H9 (cell line): ENCODE measurements around the gene NCF2. TPM values are rescaled to one million over a fixed set of nuclear protein-coding genes. Genes with fewer than 3 reads are reported as not detected.

Experiments
- DNase-seq: peaks from one replicate; pipeline ENCODE4 v3.0.0-alpha.2; 2017
- H2AFZ ChIP-seq: one replicate; pipeline ENCODE4 v1.6.1; 2013; ENCODE audit warnings: mild to moderate bottlenecking, low read length, control low read depth, moderate library complexity
- H2AK5ac ChIP-seq: 2 replicates; pipeline ENCODE4 v1.6.1; 2013; ENCODE audit warnings: low read length, control low read depth, mixed read lengths; ENCODE audit not compliant: insufficient read length
- H2BK120ac ChIP-seq: one replicate; pipeline ENCODE4 v1.6.1; 2013; ENCODE audit warnings: low read depth, mild to moderate bottlenecking, low read length, control low read depth, inconsistent platforms; ENCODE audit not compliant: poor library complexity, severe bottlenecking
- H2BK12ac ChIP-seq: 2 replicates; pipeline ENCODE4 v1.6.1; 2013; ENCODE audit warnings: low read length, control low read depth, mixed read lengths, low read depth; ENCODE audit not compliant: insufficient read length
- H2BK15ac ChIP-seq: 2 replicates; pipeline ENCODE4 v1.6.1; 2013; ENCODE audit warnings: low read depth, low read length, control low read depth
- H2BK20ac ChIP-seq: one replicate; pipeline ENCODE4 v1.6.1; 2013; ENCODE audit warnings: low read depth, mild to moderate bottlenecking, low read length, control low read depth, inconsistent platforms; ENCODE audit not compliant: poor library complexity, severe bottlenecking
- H2BK5ac ChIP-seq: 2 replicates; pipeline ENCODE4 v1.6.1; 2013; ENCODE audit warnings: low read length, control low read depth, mixed read lengths; ENCODE audit not compliant: insufficient read length
- H3K14ac ChIP-seq: 2 replicates; pipeline ENCODE4 v1.6.1; 2013; ENCODE audit warnings: low read length, control low read depth; ENCODE audit not compliant: insufficient read depth
- H3K18ac ChIP-seq: 2 replicates; pipeline ENCODE4 v1.6.1; 2013; ENCODE audit warnings: low read depth, mild to moderate bottlenecking, mixed read lengths, low read length, control low read depth; ENCODE audit not compliant: insufficient read length
- H3K23ac ChIP-seq: 2 replicates; pipeline ENCODE4 v1.6.1; 2013; ENCODE audit warnings: low read length, control low read depth, mixed read lengths, low read depth; ENCODE audit not compliant: insufficient read length
- H3K23me2 ChIP-seq: 2 replicates; pipeline ENCODE4 v1.6.1; 2013; ENCODE audit warnings: low read depth, mild to moderate bottlenecking, mixed read lengths, low read length, control low read depth; ENCODE audit not compliant: insufficient read length, poor library complexity, severe bottlenecking
- H3K27ac ChIP-seq: 2 replicates; pipeline ENCODE4 v1.5.1; 2013; ENCODE audit warnings: low read length, control low read depth, mixed read lengths, low read depth; ENCODE audit not compliant: insufficient read length
- H3K27me3 ChIP-seq: 2 replicates; pipeline ENCODE4 v1.6.1; 2013; ENCODE audit warnings: low read length, control low read depth, inconsistent platforms; ENCODE audit not compliant: insufficient read depth
- H3K4ac ChIP-seq: 2 replicates; pipeline ENCODE4 v1.6.1; 2013; ENCODE audit warnings: low read depth, mild to moderate bottlenecking, control low read depth, inconsistent platforms, low read length, moderate library complexity
- H3K4me1 ChIP-seq: 2 replicates; pipeline ENCODE4 v1.6.1; 2013; ENCODE audit warnings: low read length, control low read depth, inconsistent platforms; ENCODE audit not compliant: insufficient read depth
- H3K4me2 ChIP-seq: 2 replicates; pipeline ENCODE4 v1.6.1; 2013; ENCODE audit warnings: low read length, control low read depth, mixed read lengths; ENCODE audit not compliant: insufficient read length, insufficient read depth
- H3K56ac ChIP-seq: 2 replicates; pipeline ENCODE4 v1.6.1; 2013; ENCODE audit warnings: low read depth, mild to moderate bottlenecking, mixed read lengths, low read length, control low read depth; ENCODE audit not compliant: insufficient read length
- H3K79me1 ChIP-seq: 2 replicates; pipeline ENCODE4 v1.6.1; 2013; ENCODE audit warnings: low read depth, mild to moderate bottlenecking, moderate library complexity, low read length, control low read depth, inconsistent platforms; ENCODE audit not compliant: insufficient read depth, poor library complexity, severe bottlenecking
- H3K79me2 ChIP-seq: 2 replicates; pipeline ENCODE4 v1.6.1; 2013; ENCODE audit warnings: low read length, control low read depth, inconsistent platforms; ENCODE audit not compliant: insufficient read depth
- H3K9ac ChIP-seq: 2 replicates; pipeline ENCODE4 v1.6.1; 2013; ENCODE audit warnings: low read length, control low read depth, mixed read lengths; ENCODE audit not compliant: insufficient read length; ENCODE audit errors: extremely low read depth
- H3K9me3 ChIP-seq: one replicate; pipeline ENCODE4 v1.6.1; 2013; ENCODE audit warnings: low read depth, low read length, inconsistent platforms; ENCODE audit not compliant: control insufficient read depth
- H3T11ph ChIP-seq: one replicate; pipeline ENCODE4 v1.6.1; 2013; ENCODE audit warnings: mild to moderate bottlenecking, low read length, control low read depth, inconsistent platforms
- H4K20me1 ChIP-seq: one replicate; pipeline ENCODE4 v1.6.1; 2013; ENCODE audit not compliant: control insufficient read depth, insufficient read length, insufficient read depth
- H4K5ac ChIP-seq: 2 replicates; pipeline ENCODE4 v1.6.1; 2013; ENCODE audit warnings: low read depth, mild to moderate bottlenecking, mixed read lengths, low read length, control low read depth; ENCODE audit not compliant: insufficient read length
- H4K8ac ChIP-seq: replicated peaks from 2 replicates; pipeline ENCODE4 v1.6.1; 2013; ENCODE audit warnings: low read length, control low read depth, mixed read lengths, low read depth; ENCODE audit not compliant: insufficient read length
- H4K91ac ChIP-seq: 2 replicates; pipeline ENCODE4 v1.6.1; 2013; ENCODE audit warnings: low read depth, mild to moderate bottlenecking, moderate library complexity, mixed read lengths, low read length, control low read depth; ENCODE audit not compliant: insufficient read length
- H3K27ac Mint-ChIP-seq, 3 experiments: 2 replicates in 2 of 3; 3 replicates in 1 of 3; pipeline ENCODE4 v1.8.0; 2020 to 2021; ENCODE audit warnings: mixed read lengths in 3 of 3, mild to moderate bottlenecking in 1 of 3, moderate library complexity in 1 of 3
- H3K27me3 Mint-ChIP-seq: 2 replicates; pipeline ENCODE4 v1.8.0; 2021; ENCODE audit warnings: low read depth, mild to moderate bottlenecking, moderate library complexity, mixed read lengths
- H3K36me3 Mint-ChIP-seq, 3 experiments: 2 replicates in 2 of 3; 3 replicates in 1 of 3; pipeline ENCODE4 v1.8.0; 2020 to 2021; ENCODE audit warnings: low read depth in 3 of 3, mixed read lengths in 3 of 3; ENCODE audit not compliant: insufficient read depth in 1 of 3
- H3K4me1 Mint-ChIP-seq, 2 experiments: 2 replicates each; pipeline ENCODE4 v1.8.0; 2020; ENCODE audit warnings: mixed read lengths in 2 of 2
- H3K4me3 Mint-ChIP-seq, 2 experiments: 2 replicates in 1 of 2; 3 replicates in 1 of 2; pipeline ENCODE4 v1.8.0; 2020 to 2021; ENCODE audit warnings: mild to moderate bottlenecking in 2 of 2, mixed read lengths in 2 of 2, moderate library complexity in 1 of 2
- H3K9me3 Mint-ChIP-seq, 2 experiments: 2 replicates in 1 of 2; 3 replicates in 1 of 2; pipeline ENCODE4 v1.8.0; 2020; ENCODE audit warnings: mild to moderate bottlenecking in 2 of 2, mixed read lengths in 2 of 2, moderate library complexity in 1 of 2
- WGBS: extraction: QIAGEN DNeasy Blood & Tissue Kit; methylation state at CpG from one replicate; pipeline ENCODE4 v1.1.7; 2013; ENCODE audit warnings: missing lambda C conversion rate, low lambda C conversion rate, mixed read lengths; ENCODE audit not compliant: insufficient read length; ENCODE audit errors: extremely low coverage; 5-methylcytosine and 5-hydroxymethylcytosine counted together
- total RNA-seq: library from RNA; stranded (reverse); gene quantifications from 2 replicates; pipeline ENCODE4 v1.2.1, GENCODE V29; 2021
- TF ChIP-seq, protein P1 (sequence below): fragments of 200-600 bp; sonication (generic); conservative IDR thresholded peaks from 3 replicates; pipeline ENCODE4 v1.8.0; 2021; ENCODE audit warnings: antibody characterized with exemption, mild to moderate bottlenecking

Gene NCF2
- total RNA-seq, 1 experiment from 2014 or later = not detected

DNA sequence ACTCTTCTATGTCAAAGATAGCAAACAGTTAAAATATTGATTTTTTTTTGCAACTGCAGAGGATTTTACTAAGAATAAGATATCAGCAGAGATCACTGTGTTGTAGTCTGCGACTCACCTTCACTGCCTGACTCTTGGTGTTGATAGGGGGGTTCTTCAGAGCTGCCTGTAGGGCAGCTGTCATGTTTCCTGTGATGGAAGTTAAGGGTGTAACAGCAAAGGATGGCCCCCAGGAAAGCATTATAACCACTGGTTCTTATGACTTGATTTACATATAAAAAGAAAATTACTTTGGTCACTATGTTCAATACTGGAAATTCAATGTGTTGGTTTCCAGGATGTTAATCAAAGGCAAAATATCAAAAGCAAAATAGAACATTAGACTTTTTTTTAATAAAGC lies 42.7 kb upstream of the NCF2 start:
- no peaks in the 10 kb centered on the region; the same call in 1 of the 2 replicates for H3K27me3 ChIP-seq

More for the DNA sequence above, 42.7 kb upstream of the NCF2 start:
- no peak overlapping the region for H3K27ac ChIP-seq
- no peak overlapping the region for H3K18ac ChIP-seq
- peaks cover 4% of the 10 kb centered on the region for H3K23me2 ChIP-seq
- no CpG with 5 or more reads among the region's 1 CpG for WGBS
- H3K9me3 Mint-ChIP-seq = no peaks in the 10 kb centered on the region
- no peak overlapping the region for H3K9ac ChIP-seq
- no peaks in the 10 kb centered on the region for H4K20me1 ChIP-seq
- H2BK5ac ChIP-seq = no peak overlapping the region
- H3K4me3 Mint-ChIP-seq = peak overlapping the region in 1 of 2 experiments; percentile 99; a peak in 3 of 5 replicates
- H4K8ac ChIP-seq = no peak overlapping the region
- H3K4me1 ChIP-seq = no peaks in the 10 kb centered on the region
- H3K9me3 ChIP-seq = no peaks in the 10 kb centered on the region
- no peak overlapping the region for H2AK5ac ChIP-seq
- no peak overlapping the region for H3K56ac ChIP-seq
- no peak overlapping the region for H2BK15ac ChIP-seq
- H4K5ac ChIP-seq = no peak overlapping the region
- H3K79me2 ChIP-seq = no peaks in the 10 kb centered on the region
- no peak overlapping the region for H2AFZ ChIP-seq
- no peaks in the 10 kb centered on the region for H3K79me1 ChIP-seq
- TF ChIP-seq, protein P1, sequence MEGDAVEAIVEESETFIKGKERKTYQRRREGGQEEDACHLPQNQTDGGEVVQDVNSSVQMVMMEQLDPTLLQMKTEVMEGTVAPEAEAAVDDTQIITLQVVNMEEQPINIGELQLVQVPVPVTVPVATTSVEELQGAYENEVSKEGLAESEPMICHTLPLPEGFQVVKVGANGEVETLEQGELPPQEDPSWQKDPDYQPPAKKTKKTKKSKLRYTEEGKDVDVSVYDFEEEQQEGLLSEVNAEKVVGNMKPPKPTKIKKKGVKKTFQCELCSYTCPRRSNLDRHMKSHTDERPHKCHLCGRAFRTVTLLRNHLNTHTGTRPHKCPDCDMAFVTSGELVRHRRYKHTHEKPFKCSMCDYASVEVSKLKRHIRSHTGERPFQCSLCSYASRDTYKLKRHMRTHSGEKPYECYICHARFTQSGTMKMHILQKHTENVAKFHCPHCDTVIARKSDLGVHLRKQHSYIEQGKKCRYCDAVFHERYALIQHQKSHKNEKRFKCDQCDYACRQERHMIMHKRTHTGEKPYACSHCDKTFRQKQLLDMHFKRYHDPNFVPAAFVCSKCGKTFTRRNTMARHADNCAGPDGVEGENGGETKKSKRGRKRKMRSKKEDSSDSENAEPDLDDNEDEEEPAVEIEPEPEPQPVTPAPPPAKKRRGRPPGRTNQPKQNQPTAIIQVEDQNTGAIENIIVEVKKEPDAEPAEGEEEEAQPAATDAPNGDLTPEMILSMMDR = no peak
- H3K23ac ChIP-seq = no peak overlapping the region
- no peak overlapping the region for H2BK12ac ChIP-seq
- H3K14ac ChIP-seq = no peak overlapping the region
- no peak overlapping the region for H2BK20ac ChIP-seq
- no peak overlapping the region for H4K91ac ChIP-seq
- H3K4ac ChIP-seq = no peak overlapping the region
- peak overlapping the region in 1 of 3 experiments; percentile 66; a peak in 1 of 7 replicates for H3K27ac Mint-ChIP-seq
- H2BK120ac ChIP-seq = no peak overlapping the region
- H3K36me3 Mint-ChIP-seq = peaks cover 19 to 30% (median 29%) of the 10 kb centered on the region in 3 experiments; a peak in 6 of 7 replicates
- H3K27me3 Mint-ChIP-seq = peaks cover 14% of the 10 kb centered on the region
- peaks cover 35 to 36% of the 10 kb centered on the region in 2 experiments for H3K4me1 Mint-ChIP-seq
- no peak overlapping the region for H3T11ph ChIP-seq
- no peak for DNase-seq
- H3K4me2 ChIP-seq = no peak overlapping the region
